ENCODE measurements around the gene SNTB2. TPM values are rescaled to one million over a fixed set of nuclear protein-coding genes. Genes with fewer than 3 reads are reported as not detected.

Gene SNTB2
- total and polyA plus RNA-seq, 2 of the 13 experiments (the other 11 are each of a cell fraction or from before 2014, with no cell fraction given): 11.5 to 19.2 TPM

- no peak for TF ChIP-seq CBX2 (IDR thresholded peaks at IDR 0.05; ENCODE audit: low read depth, low read length)
- no peak for TF ChIP-seq CBX2 (CRISPR knock-in tag; IDR thresholded peaks at IDR 0.05; ENCODE audit: low read depth)
- TF ChIP-seq KLF9 (CRISPR knock-in tag; IDR thresholded peaks at IDR 0.05; ENCODE audit: low read depth): no peak
- TF ChIP-seq KMT2A (CRISPR knock-in tag; IDR thresholded peaks at IDR 0.05): no peak; the same call in 1 of the 2 replicates
- peak; percentile 87 for TF ChIP-seq AGO2 (optimal IDR thresholded peaks at IDR 0.05; ENCODE audit: low read depth, low read length)
- no peak for TF ChIP-seq ZNF160 (CRISPR knock-in tag; IDR thresholded peaks at IDR 0.05)
- no peak for TF ChIP-seq ELF1 (CRISPR knock-in tag; IDR thresholded peaks at IDR 0.05)
- no peak for TF ChIP-seq ZFP36 (IDR thresholded peaks at IDR 0.05; ENCODE audit: borderline replicate concordance, low read depth, low read length, partially characterized antibody)
- no peak for TF ChIP-seq ZNF629 (CRISPR knock-in tag; conservative IDR thresholded peaks at IDR 0.05)
- no peak for TF ChIP-seq KAT7 (CRISPR knock-in tag; IDR thresholded peaks at IDR 0.05; ENCODE audit: borderline replicate concordance)
- TF ChIP-seq E2F2 (CRISPR knock-in tag; IDR thresholded peaks at IDR 0.05; ENCODE audit: borderline replicate concordance): no peak
- TF ChIP-seq MXI1 (IDR thresholded peaks at IDR 0.05; ENCODE audit: borderline replicate concordance, low read depth, low read length): no peak
- TF ChIP-seq HOXA5 (CRISPR knock-in tag; IDR thresholded peaks at IDR 0.05): no peak
- TF ChIP-seq RELA (CRISPR knock-in tag; IDR thresholded peaks at IDR 0.05): no peak
- TF ChIP-seq GABPA (IDR thresholded peaks at IDR 0.05; ENCODE audit: low read depth, low read length): no peak
- TF ChIP-seq GABPA (CRISPR knock-in tag; IDR thresholded peaks at IDR 0.05; ENCODE audit: low read depth): 0 out of 2 replicates have a peak, but pooled peaks have one; percentile 3
- TF ChIP-seq KDM1A (CRISPR knock-in tag; IDR thresholded peaks at IDR 0.05): no peak
- TF ChIP-seq NFRKB (IDR thresholded peaks at IDR 0.05): no peak
- no peak for TF ChIP-seq ZNF574 (CRISPR knock-in tag; IDR thresholded peaks at IDR 0.05)
- no peak for TF ChIP-seq NR2F6 (IDR thresholded peaks at IDR 0.05)
- no peak for TF ChIP-seq NR2F6 (CRISPR knock-in tag; IDR thresholded peaks at IDR 0.05)
- no peak for TF ChIP-seq ZNF747 (CRISPR knock-in tag; IDR thresholded peaks at IDR 0.05; ENCODE audit: borderline replicate concordance)
- no peak; the same call in 1 of the 2 replicates for TF ChIP-seq ARID4A (CRISPR knock-in tag; IDR thresholded peaks at IDR 0.05; ENCODE audit: borderline replicate concordance)
- TF ChIP-seq PAWR (CRISPR knock-in tag; IDR thresholded peaks at IDR 0.05; ENCODE audit: borderline replicate concordance): no peak
- no peak for TF ChIP-seq ZNF329 (CRISPR knock-in tag; IDR thresholded peaks at IDR 0.05; ENCODE audit: low read depth)
Observed at GRCh38 chr16:69329369-69330285, 142.7 kb downstream of the SNTB2 start (continued).
